Stimulated activated naive CD4-positive, alpha-beta T cell treated with Interleukin-2 at 50 U/mL for 16 hours (primary cell): ENCODE data around the gene HDAC4.

Experiments
- DNase-seq: peaks from one replicate; lab custom pipeline; 2025; lab: John Stamatoyannopoulos, UW

HDAC4 gene

DNA sequence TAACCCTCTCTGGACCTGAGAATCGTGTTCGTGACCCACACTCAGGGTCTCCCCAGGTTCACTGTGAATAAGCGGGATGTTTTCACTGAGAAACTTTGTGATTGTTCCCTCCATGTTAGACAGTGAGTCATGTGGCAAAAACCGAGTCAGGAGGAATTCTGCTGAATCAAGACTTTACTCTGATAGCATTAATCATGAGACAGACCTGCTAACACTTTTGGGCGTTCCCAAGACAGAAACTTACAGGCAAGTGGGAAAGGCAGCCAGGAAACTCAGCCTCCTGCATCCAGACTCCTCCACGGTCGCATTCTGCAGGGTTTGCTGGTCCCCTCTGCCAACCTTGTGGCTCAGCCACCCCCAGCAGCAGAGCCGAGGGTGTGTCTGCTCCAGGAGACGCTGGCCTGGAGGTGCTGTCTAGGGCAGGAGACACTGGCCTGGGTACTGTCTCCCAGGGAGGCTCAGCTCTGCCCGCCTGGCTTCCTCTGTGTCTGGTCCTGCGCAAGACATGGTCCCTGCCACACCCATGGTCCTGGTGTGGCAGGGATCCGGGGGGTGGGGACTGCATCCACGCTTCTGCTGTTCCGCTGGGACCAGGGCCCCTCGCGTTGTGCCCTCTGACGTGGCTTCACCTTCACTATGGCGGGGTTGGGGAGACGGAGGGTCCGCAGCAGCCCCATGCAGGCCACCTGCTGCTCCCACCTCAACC, 375.6 kb downstream of the HDAC4 start:
- DNase-seq, result no peak

DNA sequence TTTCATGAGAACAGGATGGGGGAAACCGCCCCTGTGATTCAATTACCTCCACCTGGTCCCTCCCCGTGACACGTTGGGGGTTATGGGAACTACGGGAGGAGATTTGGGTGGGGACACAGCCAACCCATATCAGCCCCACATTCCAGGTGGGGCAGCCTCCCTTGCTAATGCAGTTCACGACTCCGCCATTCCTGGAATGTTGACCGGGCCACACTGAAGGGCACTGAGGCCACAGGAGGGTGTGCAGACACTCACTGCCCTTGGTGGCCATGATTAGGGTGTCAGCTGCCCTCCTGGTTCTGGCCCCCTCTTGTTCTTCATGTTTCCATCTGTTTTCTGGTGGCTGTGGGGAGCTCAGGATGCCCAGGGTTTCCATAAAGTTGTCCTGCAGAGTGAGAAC, 376.6 kb downstream of the HDAC4 start:
- DNase-seq, result no peak

DNA sequence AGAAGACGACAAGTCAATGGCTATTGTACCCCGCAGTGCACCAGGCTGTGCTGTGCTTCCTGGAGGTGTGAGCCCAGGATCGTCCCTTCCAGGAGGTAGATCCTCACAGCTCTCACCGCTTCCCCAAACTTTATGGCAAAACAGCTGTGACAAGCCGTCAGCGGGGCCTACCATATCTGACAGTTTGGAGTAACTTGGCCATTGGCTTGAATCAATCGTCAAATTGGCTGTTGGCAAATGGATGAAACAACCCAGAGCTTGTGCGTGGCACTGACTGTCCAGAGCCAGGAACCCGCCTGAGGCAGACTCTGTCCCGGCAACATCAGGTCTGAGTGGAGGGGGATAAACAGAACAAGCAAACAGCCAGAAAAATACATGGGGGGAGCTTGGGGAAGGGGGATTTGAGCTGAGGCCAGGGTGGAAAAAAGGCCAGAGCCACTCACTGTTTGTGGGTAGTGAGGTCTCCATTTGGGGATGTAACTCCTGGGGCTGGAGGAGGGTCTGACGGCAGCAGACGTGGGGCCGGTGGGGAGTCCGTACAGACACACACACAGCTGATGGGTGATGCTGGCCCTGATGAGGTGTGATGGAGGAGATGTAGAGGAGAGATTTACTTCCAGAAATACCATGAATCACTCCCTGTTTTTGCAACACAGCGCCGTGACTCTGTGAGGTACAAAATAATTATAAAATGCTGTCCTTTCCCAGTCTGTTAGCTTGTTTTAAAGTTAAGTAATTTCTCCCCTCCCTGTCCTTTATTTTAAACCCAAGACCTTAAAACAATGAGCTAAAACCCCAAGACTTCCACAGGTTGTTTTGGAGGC, 378.2 kb downstream of the HDAC4 start:
- no peak for DNase-seq

DNA sequence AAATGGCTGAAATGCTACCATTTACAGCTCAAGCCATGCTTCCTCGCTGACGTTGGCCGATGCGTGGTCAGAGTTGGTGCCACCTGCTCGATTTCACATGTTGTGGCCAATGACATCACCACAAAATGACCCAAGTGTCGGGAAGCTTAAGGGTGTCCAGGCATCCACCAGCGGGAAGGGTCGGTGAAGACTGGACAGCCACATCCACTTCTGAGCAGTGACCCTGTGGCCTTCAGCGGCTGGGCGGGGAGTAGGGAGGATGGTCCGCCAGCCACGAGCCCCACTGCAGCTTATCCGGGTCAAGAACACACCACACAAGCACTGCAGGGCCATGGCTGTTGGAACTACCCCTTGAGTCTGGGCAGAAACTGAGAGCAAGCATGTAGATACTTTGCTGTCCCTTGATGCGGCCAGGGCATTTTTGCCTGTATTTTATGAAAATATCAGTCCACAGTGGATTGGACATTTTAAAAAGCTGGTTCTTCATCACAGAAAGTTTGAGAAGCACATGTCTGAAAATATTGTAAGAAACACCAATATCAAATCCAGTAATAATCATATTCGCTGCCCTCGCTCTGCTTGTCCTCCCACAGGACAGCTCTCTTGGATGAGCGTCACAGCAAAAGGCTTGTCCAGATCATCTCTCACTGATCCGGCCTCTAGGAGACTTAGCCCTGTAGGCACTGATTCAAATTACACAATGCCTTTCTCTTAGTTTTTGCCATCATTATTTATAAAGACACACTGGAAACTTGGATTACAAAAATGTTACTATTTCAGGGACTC, 379.0 kb downstream of the HDAC4 start:
- DNase-seq, result no peak

DNA sequence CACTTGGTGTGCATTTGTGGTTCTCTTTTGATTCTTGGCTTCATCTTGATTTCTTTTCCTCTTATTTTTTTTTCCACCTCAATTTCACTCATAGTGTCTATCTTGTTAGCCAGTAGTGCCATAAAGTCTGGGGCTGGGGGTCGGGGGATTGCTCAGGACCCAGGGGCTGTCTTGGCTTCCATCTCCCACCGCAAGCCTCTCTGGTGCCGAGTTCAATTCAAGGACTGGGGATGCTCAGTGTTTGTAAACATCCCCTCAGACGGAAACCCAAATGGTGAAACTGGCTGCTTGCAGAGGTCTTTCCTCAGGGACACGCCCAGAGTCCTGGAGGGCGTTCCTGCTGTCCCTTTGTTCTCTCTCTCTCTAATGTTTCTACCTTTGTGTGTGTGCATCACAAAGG, 379.6 kb downstream of the HDAC4 start:
- no peak for DNase-seq

DNA sequence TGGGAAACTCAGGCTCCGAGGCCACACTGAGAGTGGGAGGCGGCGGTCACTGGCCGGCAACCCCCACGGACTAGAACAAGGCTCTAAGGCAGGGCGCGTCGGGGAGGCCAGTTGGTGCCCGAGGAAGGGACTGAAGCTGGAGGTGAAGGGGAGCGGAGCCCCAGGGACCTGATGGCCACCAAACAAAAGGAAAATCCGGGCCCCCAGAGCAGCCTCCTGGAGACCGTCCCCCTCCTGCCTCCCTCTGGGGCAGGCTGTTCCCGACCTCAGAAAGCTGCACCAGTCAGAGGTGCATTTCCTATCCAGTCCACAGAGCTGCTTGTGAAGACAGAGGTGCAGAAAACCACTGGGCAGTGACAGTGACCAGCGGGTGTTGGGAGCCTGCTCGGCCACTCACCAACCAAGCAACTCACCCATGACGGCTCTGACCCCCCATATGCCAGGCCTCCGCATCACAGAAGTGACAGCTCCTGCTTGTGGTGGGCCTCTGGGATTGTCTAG, 380.2 kb downstream of the HDAC4 start:
- no peak for DNase-seq

DNA sequence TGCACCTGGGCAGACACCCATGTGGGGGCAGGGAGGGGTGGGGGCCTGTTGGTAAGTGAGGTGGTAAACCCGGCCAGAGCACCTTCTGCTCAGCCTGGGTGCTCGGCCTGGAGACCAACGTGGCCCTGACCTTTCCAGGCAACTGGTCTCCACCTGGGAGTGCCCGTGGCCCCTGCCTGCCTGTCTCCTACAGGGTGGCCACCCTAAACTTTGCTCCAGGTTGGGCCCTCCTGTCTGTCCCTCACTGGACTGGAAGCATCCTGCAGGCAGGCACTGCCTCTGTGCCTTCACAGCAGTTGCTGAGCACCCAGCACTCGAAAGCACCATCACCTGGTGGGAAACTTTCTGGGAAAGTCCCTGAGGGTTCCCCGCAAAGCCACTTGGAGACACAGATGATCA, 381.6 kb downstream of the HDAC4 start:
- DNase-seq, result no peak

DNA sequence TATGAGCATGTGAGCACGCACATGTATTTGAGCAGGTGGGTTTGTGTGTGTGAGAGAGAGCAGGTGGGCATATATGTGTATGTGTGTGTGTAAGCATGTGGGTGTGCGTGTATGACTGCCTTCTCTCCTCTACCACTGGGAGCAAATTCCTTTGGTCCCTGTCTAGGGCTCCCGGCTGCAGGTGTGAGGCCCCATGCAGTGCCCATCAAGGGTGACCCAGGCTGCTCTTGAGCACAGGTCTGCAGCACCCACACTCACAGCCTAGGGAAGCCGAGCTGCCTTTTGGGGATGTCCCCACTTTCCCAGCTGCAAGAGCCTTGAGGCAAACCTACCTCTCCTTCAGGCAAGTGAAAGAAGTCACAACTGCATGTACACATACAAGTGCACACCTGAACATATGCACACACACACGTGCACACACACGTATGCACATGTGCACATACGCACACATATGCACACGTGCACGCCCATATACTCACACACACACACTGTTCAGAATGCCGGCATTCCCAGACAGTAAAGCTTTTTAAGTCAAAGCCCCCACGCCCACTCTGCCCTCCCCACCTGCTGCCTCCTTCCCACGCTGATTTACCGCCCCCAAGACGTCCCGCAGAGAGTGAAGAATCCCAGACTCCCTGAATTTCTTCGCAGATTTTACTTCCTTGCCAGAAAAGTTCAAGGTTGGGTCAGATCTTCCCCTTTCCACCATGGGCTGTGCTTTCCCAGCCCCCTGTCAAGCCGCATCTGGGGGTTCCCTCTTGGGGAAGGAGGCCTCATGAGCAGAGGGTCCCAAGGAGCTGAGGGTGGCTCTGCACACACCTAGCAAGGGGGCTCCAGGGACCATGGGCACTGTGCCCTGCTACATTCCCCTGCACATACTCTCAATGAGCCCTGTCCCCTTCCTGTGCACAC, 382.3 kb downstream of the HDAC4 start:
- DNase-seq, result no peak

DNA sequence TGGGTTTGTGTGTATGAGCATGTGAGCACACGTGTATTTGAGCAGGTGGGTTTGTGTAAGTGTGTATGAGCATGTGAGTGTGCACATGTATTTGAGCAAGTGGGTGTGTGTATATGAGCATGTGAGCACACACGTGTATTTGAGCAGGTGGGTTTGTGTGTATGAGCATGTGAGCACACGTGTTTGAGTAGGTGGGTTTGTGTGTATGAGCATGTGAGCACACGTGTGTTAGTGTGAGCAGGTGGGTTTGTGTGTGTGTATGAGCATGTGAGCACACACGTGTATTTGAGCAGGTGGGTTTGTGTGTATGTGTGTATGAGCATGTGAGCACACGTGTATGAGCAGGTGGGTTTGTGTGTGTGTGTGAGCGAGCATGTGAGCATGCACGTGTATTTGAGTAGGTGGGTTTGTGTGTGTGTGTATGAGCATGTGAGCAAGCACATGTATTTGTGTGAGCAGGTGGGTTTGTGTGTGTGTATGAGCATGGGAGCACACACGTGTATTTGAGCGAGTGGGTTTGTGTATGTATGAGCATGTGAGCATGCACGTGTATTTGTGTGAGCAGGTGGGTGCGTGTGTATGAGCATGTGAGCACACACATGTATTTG, 383.2 kb downstream of the HDAC4 start:
- no peak for DNase-seq

DNA sequence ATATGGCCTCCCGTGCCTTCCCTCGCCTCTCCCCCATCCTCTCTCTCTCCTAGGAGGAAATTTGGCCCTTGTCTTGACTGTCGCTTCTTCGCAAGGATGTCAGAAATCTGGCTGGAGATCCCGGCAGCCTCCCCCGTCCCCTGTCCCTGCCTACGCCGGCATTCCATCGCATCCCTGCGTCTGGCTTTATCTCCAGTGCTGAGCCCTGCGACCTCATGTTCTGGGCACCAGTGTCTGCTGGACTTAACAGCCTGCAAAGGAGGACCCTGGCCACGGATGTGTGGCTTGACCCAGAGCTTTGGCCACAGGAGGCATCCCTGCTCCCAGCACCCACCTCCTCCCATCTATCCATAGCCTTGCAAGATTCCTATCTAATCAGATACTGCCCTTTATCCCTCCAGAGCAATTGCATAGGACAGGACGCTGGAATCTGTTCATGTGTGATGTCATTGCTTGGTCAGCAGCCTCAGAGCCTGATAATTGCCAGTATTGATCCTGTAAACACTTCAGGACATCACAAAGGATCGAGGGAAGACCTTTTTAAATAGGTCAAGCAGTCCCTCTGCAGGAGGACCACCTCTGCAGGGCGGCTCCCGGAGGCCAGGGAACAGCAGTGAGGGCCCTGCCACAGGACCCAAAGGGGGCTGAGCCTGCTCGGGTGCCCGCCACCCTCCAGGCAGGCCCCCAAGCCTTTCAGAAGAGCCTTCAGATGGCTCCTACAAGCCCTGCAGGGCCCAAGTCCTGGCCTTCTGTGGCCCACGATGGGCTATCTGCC, 384.7 kb downstream of the HDAC4 start:
- DNase-seq, result no peak

DNA sequence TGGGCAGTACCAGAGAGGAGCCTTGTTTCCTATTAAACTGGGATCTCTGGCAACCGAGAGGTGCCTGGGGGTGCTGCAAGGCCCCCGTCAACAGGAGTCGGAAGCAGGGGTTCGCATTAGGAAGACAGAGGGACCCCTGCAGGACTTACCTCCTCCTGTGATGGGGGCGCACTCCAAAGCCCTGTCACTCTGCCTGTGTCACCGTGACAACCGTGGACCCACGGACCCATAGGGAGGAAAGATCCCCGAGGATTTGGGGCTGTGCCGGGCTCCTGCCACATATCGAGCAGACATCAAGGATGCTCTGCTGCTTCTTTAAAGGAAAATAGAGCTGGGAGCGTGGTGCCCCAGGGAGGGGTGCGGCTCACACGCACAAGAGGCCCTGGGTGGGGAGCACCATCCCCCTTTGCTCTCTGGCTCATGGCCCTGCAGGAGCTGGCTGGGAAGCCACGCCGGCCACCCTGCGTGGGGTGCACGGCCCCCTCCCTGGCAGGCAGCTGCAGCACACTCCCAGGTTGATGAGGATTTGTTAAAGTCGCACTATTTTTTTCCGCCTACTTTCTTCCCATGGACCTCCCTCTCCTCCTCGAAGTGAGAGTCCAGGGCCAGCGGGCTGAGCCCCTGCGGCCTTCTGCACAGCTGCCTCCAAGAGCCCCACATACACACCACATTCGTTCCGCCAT, 385.5 kb downstream of the HDAC4 start:
- DNase-seq, result no peak

DNA sequence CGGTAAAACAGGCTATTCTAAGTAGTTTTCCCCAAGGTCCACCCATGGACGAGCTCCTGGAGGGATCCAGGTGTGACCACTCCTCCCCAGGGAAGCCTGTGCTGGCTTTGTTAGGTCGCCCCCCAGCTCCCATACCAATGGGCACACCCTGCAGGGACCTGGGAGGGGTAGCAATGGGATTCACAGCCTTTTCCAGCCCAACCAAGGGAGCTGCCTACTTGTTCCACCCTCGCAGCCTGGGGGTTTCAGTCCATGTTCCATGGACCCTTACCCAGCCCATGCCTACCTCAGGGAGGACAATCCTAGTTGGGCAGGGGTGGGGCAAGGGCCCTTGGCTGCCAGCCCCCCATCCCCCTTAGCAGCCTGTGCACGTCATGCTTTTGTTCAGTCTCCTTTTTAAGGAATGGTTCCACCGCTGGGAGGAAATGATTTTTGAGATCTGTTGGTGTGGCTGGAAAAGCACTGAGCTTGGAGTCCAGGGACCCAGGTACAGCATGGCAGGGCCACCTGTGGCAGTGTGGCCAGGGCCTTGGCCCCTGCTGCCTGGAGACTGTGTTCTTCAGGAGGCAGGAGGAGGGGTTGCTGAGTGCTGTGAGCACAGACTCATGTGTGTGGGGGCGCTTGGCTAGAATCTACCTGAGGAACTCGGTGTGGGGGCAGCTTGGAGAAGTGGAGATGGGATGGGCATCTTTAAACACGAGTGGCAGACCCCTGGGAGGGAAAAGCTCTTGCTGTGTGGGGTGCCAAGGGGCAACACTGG, 386.2 kb downstream of the HDAC4 start:
- DNase-seq, result no peak

DNA sequence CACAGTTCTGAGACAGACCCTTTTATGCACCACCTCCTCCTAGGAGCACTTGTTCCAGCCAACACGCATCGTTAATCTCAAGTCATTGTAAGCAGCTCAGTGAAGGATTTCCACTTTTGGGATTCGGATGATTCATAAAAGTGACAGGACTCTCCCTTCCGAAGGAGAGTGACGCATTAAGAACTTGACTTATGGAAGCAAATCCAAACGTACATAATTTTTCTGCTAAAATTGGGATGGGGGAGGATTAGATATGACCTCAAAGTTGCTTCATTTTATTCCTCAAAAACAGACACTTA, 387.2 kb downstream of the HDAC4 start:
- no peak for DNase-seq

DNA sequence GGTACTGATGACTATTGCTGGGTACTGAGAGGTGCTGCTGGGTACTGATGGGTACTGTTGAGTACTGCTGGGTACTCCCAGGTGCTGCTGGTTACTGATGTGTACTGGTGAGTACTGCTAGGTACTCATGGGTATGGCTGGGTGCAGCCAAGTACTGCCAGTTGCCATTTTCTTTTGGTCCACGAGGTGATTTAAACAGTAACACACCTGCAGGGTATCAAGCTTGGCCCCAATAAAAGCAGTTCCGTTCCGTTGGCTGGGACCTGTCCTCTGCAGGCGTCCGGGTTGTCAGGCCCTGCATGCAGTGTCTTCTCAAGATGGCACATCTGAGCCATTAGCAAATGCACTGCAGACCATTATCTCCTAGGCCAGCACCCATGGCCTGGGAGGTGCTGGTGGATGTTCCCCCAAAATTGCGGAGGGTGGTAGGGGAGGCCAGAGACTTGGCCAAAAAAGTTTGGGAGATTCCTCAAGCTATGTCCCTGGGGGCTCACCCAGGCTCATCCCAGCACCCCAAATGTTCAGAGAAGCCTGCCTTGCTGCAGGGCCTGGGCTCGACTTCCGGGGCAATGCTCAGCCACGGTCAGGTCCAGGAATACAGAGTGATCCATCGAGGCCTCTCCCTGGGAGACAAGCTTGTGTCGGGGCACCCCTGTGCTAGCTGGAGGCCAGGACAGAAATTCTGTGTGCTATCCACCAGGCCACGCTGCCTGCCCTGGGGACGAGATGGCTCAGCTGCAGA, 387.7 kb downstream of the HDAC4 start:
- no peak for DNase-seq

DNA sequence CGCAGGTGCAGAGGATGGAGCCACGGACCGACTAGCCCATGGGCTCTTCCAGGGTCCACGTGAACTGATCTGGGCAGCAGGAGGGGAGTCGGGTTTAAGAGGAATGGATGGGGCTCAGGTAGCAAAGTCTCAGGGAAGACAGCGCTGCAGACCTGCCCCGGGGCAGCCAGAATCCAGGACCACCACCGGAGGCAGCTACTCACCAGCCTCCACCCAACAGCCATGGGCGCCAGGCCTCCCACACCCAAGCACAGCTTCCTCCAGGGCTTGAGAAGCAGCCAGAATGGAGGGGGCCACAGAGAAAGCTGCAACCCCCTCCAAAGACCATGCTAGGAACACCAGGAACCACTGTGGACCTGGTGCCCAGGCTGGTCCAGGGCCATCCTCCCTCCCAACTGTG, 388.6 kb downstream of the HDAC4 start:
- no peak for DNase-seq

DNA sequence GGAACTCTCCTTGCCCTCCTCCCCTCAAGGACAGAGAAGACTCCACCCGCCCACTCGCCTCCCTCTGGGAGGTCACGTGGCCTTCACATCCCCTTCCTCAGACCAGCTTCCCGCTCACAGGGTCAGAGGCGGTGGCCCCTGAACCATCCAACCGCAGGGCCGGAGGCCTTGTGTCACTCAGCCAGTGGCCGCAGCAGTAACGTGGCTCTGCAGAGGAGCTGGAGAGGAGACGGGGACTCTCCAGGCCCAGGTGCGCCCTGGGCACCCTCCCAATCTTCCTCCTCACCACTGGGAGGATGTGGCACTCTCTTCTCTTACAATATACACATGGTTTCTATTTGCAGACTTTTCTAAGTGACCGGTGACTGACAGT, 391.2 kb downstream of the HDAC4 start:
- DNase-seq, result no peak

DNA sequence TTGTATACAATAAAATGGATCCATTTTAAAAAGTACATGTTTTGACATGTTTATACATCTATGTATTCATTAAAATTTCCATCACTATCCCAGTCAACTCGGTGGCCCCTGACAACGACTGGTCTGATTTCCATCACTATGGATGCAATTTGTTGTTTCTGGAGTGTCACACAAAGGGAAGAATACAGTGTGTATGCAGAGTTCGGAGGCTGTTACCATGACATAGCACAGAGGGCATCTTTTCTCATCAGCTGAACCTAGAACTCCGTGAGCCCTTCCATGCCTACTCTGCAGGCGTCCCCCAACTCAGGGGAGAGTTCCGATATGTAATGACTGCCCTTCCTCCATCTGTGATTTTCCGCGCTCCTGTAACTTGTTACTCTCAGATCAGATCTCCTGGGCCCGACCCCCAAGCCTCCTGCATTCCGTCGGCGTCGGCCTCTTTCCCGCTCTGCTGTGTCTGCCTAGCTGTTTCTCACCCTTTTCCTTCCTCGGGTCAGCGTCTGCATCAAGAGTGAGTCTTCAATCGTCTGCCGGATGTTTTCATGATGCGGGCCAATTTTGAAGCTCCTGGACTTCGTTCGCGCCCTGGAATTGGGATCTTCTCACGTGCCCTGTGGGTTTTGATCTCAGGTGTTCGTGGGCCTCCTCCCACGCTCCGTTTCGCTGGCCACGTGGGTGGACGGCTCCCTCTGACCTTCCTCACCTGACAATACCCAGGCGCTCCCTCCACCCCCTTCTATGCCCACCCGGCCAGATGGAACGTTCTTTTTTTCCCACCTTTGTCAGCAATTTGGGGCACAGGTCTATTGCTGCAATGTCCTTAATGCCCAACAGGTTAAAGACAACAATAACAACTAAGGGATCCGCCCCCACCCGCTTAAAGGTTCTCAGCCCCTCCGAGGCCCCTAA, 391.9 kb downstream of the HDAC4 start:
- DNase-seq, result no peak

DNA sequence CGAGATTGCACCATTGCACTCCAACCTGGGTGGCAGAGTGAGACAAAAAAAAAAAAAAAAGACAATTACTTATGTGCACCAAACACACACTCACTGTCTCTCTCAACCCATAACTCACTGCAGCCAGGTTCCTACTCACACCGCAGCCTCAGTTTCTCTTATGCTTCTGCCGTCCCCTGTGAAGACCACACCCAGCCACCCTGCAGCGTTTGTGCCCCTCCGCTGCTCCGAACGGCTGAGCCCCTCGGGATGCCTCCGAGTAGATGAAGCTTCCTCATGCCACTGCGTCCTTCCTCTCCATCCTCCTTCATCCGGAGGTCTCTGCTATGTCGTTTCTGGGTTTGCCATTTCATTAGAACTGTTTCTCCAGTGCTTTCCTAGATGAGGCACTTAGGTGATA, 392.8 kb downstream of the HDAC4 start:
- no peak for DNase-seq
